Measurements from ENCODE around the gene PSMD8.

The PSMD8 gene

GRCh38 chr19:38355728-38356725, 18.3 kb upstream of the PSMD8 start:
- TF ChIP-seq CTCF (IDR thresholded peaks at IDR 0.05; ENCODE audit: low read depth, low read length): no peak

GRCh38 chr19:38358071-38358470, 16.3 kb upstream of the PSMD8 start:
- H3K4me3 ChIP-seq (ENCODE audit: low read depth, low read length): no peak overlapping the region
- no peak for TF ChIP-seq CTCF (IDR thresholded peaks at IDR 0.05; ENCODE audit: low read depth, low read length)

More at GRCh38 chr19:38355728-38356725, 18.3 kb upstream of the PSMD8 start:
- H3K4me3 ChIP-seq (ENCODE audit: low read depth, low read length): no peak overlapping the region

GRCh38 chr19:38359242-38360021, 14.9 kb upstream of the PSMD8 start:
- TF ChIP-seq CTCF (IDR thresholded peaks at IDR 0.05; ENCODE audit: low read depth, low read length): no peak
- H3K4me3 ChIP-seq (ENCODE audit: low read depth, low read length): no peak overlapping the region

- TF ChIP-seq CTCF (IDR thresholded peaks at IDR 0.05; ENCODE audit: low read depth, low read length): no peak
- H3K4me3 ChIP-seq (ENCODE audit: low read depth, low read length): no peak overlapping the region
Observed at GRCh38 chr19:38360351-38360750, 14.0 kb upstream of the PSMD8 start.

- peak overlapping the region; percentile 63 for H3K4me3 ChIP-seq (ENCODE audit: low read depth, low read length)
- TF ChIP-seq CTCF (IDR thresholded peaks at IDR 0.05; ENCODE audit: low read depth, low read length): no peak
Observed at GRCh38 chr19:38360839-38361631, 13.3 kb upstream of the PSMD8 start.

- TF ChIP-seq CTCF (IDR thresholded peaks at IDR 0.05; ENCODE audit: low read depth, low read length): no peak
- peak overlapping the region; percentile 63 for H3K4me3 ChIP-seq (ENCODE audit: low read depth, low read length)
Observed at GRCh38 chr19:38361633-38362075, 12.7 kb upstream of the PSMD8 start.
